Left cardiac atrium (tissue), 2 donors: ENCODE results near the gene MMD2. TPM values are rescaled to one million over a fixed set of nuclear protein-coding genes. Genes with fewer than 3 reads are reported as not detected.

ENCODE experiments used
- total RNA-seq, 2 donors: library from RNA; stranded (reverse); fragmentation: NEBNext Ultra II Directional; extraction: Animal tissue kit (Norgen Biotek cat#: 25700); gene quantifications; one replicate each; pipeline ENCODE4 v1.2.1, GENCODE V29; 2021
- donor health status: DM: no; HTN: yes; CAD: no; lungs with severe emphysema.
- donor health status: DM: yes; HTN: yes; CAD: no.

MMD2 gene
- total RNA-seq, 2 donors from 2014 or later, result not detected

Other genes with a start within 250 kb of the MMD2 start
- 10 to 100 TPM; 14.0 to 18.8 TPM for gene AP5Z1, start 183.6 kb downstream of the MMD2 start, total RNA-seq
- gene PAPOLB, start 97.2 kb downstream of the MMD2 start, total RNA-seq, result under 1 TPM; 0.06 to 0.26 TPM
- gene RADIL, start 75.5 kb downstream of the MMD2 start, total RNA-seq, result 1 to 10 TPM; 6.8 to 7.8 TPM
- 10 to 100 TPM in 1 of 2 donors, 1 to 10 TPM in 1; 7.1 to 10.6 TPM for gene RBAK, start 86.7 kb upstream of the MMD2 start, total RNA-seq
- gene WIPI2, start 231.0 kb upstream of the MMD2 start, total RNA-seq, result 10 to 100 TPM; 54.6 to 58.9 TPM